Gastroesophageal sphincter (tissue), 4 donors: Measurements from ENCODE around the gene PI4KA. TPM values are rescaled to one million over a fixed set of nuclear protein-coding genes. Genes with fewer than 3 reads are reported as not detected.
"Not testable (repeated sequence)": the region's sequence is repeated elsewhere in the genome, so short reads cannot be mapped to it uniquely, and the experiment has no call there.

Experiments used
- ATAC-seq: fragments of 150-250 bp; one replicate; pipeline ENCODE4 v1.9.1; 2016; ENCODE audit warnings: mild to moderate bottlenecking, moderate library complexity
- H3K27ac ChIP-seq, 4 donors: fragments of 200-600 bp; sonication (generic) in 3 of 4; 1 replicate in 3 of 4; 2 replicates in 1 of 4; pipeline ENCODE4 v1.5.1; 2016 to 2019
- H3K27me3 ChIP-seq: fragments of 200-600 bp; sonication (generic); one replicate; pipeline ENCODE4 v1.5.1; 2019
- H3K36me3 ChIP-seq, 2 donors: fragments of 200-600 bp; sonication (generic); one replicate each; pipeline ENCODE4 v1.5.1; 2019; ENCODE audit warnings: control low read depth in 1 of 2
- H3K4me1 ChIP-seq, 3 donors: fragments of 200-600 bp; sonication (generic); 1 replicate in 2 of 3; 2 replicates in 1 of 3; pipeline ENCODE4 v1.5.1; 2016 to 2019; ENCODE audit warnings: control low read depth in 2 of 3
- H3K4me3 ChIP-seq, 2 donors: fragments of 200-600 bp; sonication (generic); one replicate each; pipeline ENCODE4 v1.5.1; 2019; ENCODE audit warnings: mild to moderate bottlenecking in 1 of 2, moderate library complexity in 1 of 2
- H3K9me3 ChIP-seq, 3 donors: fragments of 200-600 bp; sonication (generic); one replicate each; pipeline ENCODE4 v1.5.1; 2017 to 2019; ENCODE audit warnings: control low read depth in 2 of 3
- CTCF ChIP-seq, 4 experiments: fragments of 200-600 bp in 2 of 4; fragments of 450-650 bp in 2 of 4; sonication (generic) in 1 of 4; IDR thresholded peaks; one replicate each; pipeline ENCODE4 v1.5.1; 2017 to 2019; ENCODE audit warnings: antibody characterized with exemption in 4 of 4, mild to moderate bottlenecking in 2 of 4, moderate library complexity in 2 of 4
- WGBS, 2 donors: methylation state at CpG; one replicate each; pipeline ENCODE4 v1.1.5; 2018; ENCODE audit warnings: low coverage in 1 of 2; 5-methylcytosine and 5-hydroxymethylcytosine counted together
- total RNA-seq, 4 donors: library from RNA; depleted of rRNA; stranded (reverse); fragments of >200 nt; gene quantifications; one replicate each; pipeline ENCODE4 v1.1.0, GENCODE V29; 2016

Gene PI4KA
- total RNA-seq, 4 donors from 2014 or later: 45.7 to 113 (median 87.5) TPM

GRCh38 chr22:20707549-20708118 lies 151.0 kb downstream of the PI4KA start:
- H3K9me3 ChIP-seq, H3K27me3 ChIP-seq, H3K4me3 ChIP-seq, H3K27ac ChIP-seq, ATAC-seq: not testable (repeated sequence)
- Histone ChIP-seq H3K36me3 (peaks cover 0 to 38% of the 10 kb centered on the region in 2 donors), H3K4me1 (peaks cover 4 to 11% (median 9%) of the 10 kb centered on the region in 3 donors)
- WGBS, 2 donors: 100% methylated on average over 4 of the region's 11 CpGs; no CpG with 5 or more reads in 1 of the 2 donors

GRCh38 chr22:20703816-20704609 lies 154.6 kb downstream of the PI4KA start:
- not testable (repeated sequence) for ATAC-seq, H3K27me3 ChIP-seq, H3K9me3 ChIP-seq, H3K27ac ChIP-seq, H3K36me3 ChIP-seq
- Histone ChIP-seq H3K4me3 (peak overlapping the region; percentile 45 to 65), H3K4me1 (peaks cover 4 to 11% (median 9%) of the 10 kb centered on the region in 3 donors)
- peak in 2 of 4 experiments; percentile 19 to 29 for TF ChIP-seq CTCF (IDR thresholded peaks at IDR 0.05)
- WGBS, 2 donors: 14% methylated on average over 5 of the region's 79 CpGs; no CpG with 5 or more reads in 1 of the 2 donors

GRCh38 chr22:20703414-20703806 lies 155.2 kb downstream of the PI4KA start:
- H3K36me3 ChIP-seq, H3K27me3 ChIP-seq, H3K27ac ChIP-seq, H3K9me3 ChIP-seq: not testable (repeated sequence)
- H3K4me3 ChIP-seq: peak overlapping the region; percentile 45 to 65
- H3K4me1 ChIP-seq: peaks cover 4 to 11% (median 9%) of the 10 kb centered on the region in 3 donors
- WGBS, 2 donors: no CpG with 5 or more reads among the region's 25 CpGs
- peak; percentile 44 for ATAC-seq

GRCh38 chr22:20702546-20703413 lies 155.8 kb downstream of the PI4KA start:
- H3K36me3 ChIP-seq, H3K9me3 ChIP-seq, H3K27me3 ChIP-seq: not testable (repeated sequence)
- Histone ChIP-seq H3K4me3 (peak overlapping the region; percentile 45 to 65), H3K27ac (peak overlapping the region in 3 of 4 donors; percentile 78 to 88 (median 78)), H3K4me1 (peaks cover 4 to 11% (median 9%) of the 10 kb centered on the region in 3 donors)
- peak; percentile 87 for ATAC-seq
- 0% methylated on average over 2 of the region's 64 CpGs; no CpG with 5 or more reads in 1 of the 2 donors for WGBS, 2 donors

GRCh38 chr22:20702175-20702545 lies 156.5 kb downstream of the PI4KA start:
- Histone ChIP-seq H3K27ac (peak overlapping the region in 3 of 4 donors; percentile 78 to 88 (median 78)), H3K4me1 (peaks cover 4 to 11% (median 9%) of the 10 kb centered on the region in 3 donors), H3K4me3 (peak overlapping the region; percentile 45 to 65)
- no CpG with 5 or more reads among the region's 35 CpGs for WGBS, 2 donors
- H3K9me3 ChIP-seq, H3K27me3 ChIP-seq, H3K36me3 ChIP-seq: not testable (repeated sequence)
- peak; percentile 5 for ATAC-seq

- 23 to 67% methylated on average over 1 to 11 of the region's 21 CpGs for WGBS, 2 donors
- Histone ChIP-seq H3K27ac (peak overlapping the region in 3 of 4 donors; percentile 78 to 88 (median 78)), H3K4me3 (peak overlapping the region; percentile 45 to 65), H3K4me1 (peaks cover 4 to 11% (median 9%) of the 10 kb centered on the region in 3 donors)
- not testable (repeated sequence) for H3K9me3 ChIP-seq, H3K27me3 ChIP-seq, ATAC-seq, H3K36me3 ChIP-seq
These were observed 156.9 kb downstream of the PI4KA start for GRCh38 chr22:20701680-20702136.

GRCh38 chr22:20700347-20700746 lies 158.3 kb downstream of the PI4KA start:
- not testable (repeated sequence) for H3K4me3 ChIP-seq, H3K36me3 ChIP-seq, H3K27me3 ChIP-seq, ATAC-seq, H3K27ac ChIP-seq, H3K9me3 ChIP-seq
- WGBS, 2 donors: 71 to 97% methylated on average over 1 to 8 of the region's 15 CpGs
- H3K4me1 ChIP-seq: peaks cover 4 to 11% (median 9%) of the 10 kb centered on the region in 3 donors

GRCh38 chr22:20699856-20700255 lies 158.8 kb downstream of the PI4KA start:
- ATAC-seq, H3K9me3 ChIP-seq, H3K27me3 ChIP-seq, H3K4me3 ChIP-seq, H3K36me3 ChIP-seq, H3K27ac ChIP-seq: not testable (repeated sequence)
- peaks cover 4 to 11% (median 9%) of the 10 kb centered on the region in 3 donors for H3K4me1 ChIP-seq
- 75 to 91% methylated on average over 4 of the region's 9 CpGs for WGBS, 2 donors
